ENCODE results near the gene CTRB2.
"Not testable (repeated sequence)": the region's sequence is repeated elsewhere in the genome, so short reads cannot be mapped to it uniquely, and the experiment has no call there.

CTRB2 gene

GRCh38 chr16:75246504-75247205, 39.7 kb upstream of the CTRB2 start:
- TF ChIP-seq CTCF (conservative IDR thresholded peaks at IDR 0.05) = no peak
- no peak for TF ChIP-seq ZFX (IDR thresholded peaks at IDR 0.05)
- H3K27ac ChIP-seq = peak overlapping the region; percentile 67; the same call in 1 of the 2 replicates

GRCh38 chr16:75244844-75245758, 38.1 kb upstream of the CTRB2 start:
- TF ChIP-seq CTCF (conservative IDR thresholded peaks at IDR 0.05) (no peak), ZFX (IDR thresholded peaks at IDR 0.05) (no peak)
- H3K27ac ChIP-seq = peak overlapping the region; percentile 67

- H3K27ac ChIP-seq = peak overlapping the region; percentile 67
- TF ChIP-seq CTCF (conservative IDR thresholded peaks at IDR 0.05) (no peak), ZFX (IDR thresholded peaks at IDR 0.05) (no peak)
These were observed 37.4 kb upstream of the CTRB2 start for GRCh38 chr16:75244225-75244809.

GRCh38 chr16:75243667-75244224, 36.8 kb upstream of the CTRB2 start:
- H3K27ac ChIP-seq = peak overlapping the region; percentile 67
- no peak for TF ChIP-seq ZFX (IDR thresholded peaks at IDR 0.05)
- no peak for TF ChIP-seq CTCF (conservative IDR thresholded peaks at IDR 0.05)

- H3K27ac ChIP-seq = not testable (repeated sequence)
These were observed 35.6 kb upstream of the CTRB2 start for GRCh38 chr16:75242436-75243078.

GRCh38 chr16:75241955-75242354, 35.0 kb upstream of the CTRB2 start:
- TF ChIP-seq CTCF (conservative IDR thresholded peaks at IDR 0.05) (no peak), ZFX (IDR thresholded peaks at IDR 0.05) (no peak)

GRCh38 chr16:75241412-75241811, 34.5 kb upstream of the CTRB2 start:
- TF ChIP-seq ZFX (IDR thresholded peaks at IDR 0.05) (no peak), CTCF (conservative IDR thresholded peaks at IDR 0.05) (no peak)
- H3K27ac ChIP-seq = no peak overlapping the region

More at GRCh38 chr16:75241955-75242354, 35.0 kb upstream of the CTRB2 start:
- H3K27ac ChIP-seq = no peak overlapping the region

GRCh38 chr16:75240633-75241032, 33.7 kb upstream of the CTRB2 start:
- peak overlapping the region; percentile 74 for H3K27ac ChIP-seq

All from C4-2B (cell line).